Epithelial cell of proximal tubule (primary cell): Measurements from ENCODE around the gene PPIL6. TPM values are rescaled to one million over a fixed set of nuclear protein-coding genes. Genes with fewer than 3 reads are reported as not detected.

Source experiments
- DNase-seq: peaks from one replicate; pipeline ENCODE4 v3.0.0-alpha.2; 2011; ENCODE audit warnings: low read depth
- H3K4me3 ChIP-seq: 2 replicates; pipeline ENCODE4 v1.5.1; 2011; ENCODE audit warnings: low read depth, mild to moderate bottlenecking, low read length
- total RNA-seq: library from RNA; depleted of rRNA; stranded (reverse); fragments of >200 nt; gene quantifications from 2 replicates; pipeline ENCODE4 v1.2.3, GENCODE V29; 2015
- TF ChIP-seq, protein P1 (sequence below): conservative IDR thresholded peaks from 2 replicates; pipeline ENCODE4 v1.5.1; 2012; ENCODE audit warnings: low read depth, mild to moderate bottlenecking, low read length

PPIL6 gene
- total RNA-seq = 0.80 and 2.5 TPM in 2 replicates

- H3K4me3 ChIP-seq = peak within 1 kb of the TSS; percentile 97
- TF ChIP-seq, protein P1, sequence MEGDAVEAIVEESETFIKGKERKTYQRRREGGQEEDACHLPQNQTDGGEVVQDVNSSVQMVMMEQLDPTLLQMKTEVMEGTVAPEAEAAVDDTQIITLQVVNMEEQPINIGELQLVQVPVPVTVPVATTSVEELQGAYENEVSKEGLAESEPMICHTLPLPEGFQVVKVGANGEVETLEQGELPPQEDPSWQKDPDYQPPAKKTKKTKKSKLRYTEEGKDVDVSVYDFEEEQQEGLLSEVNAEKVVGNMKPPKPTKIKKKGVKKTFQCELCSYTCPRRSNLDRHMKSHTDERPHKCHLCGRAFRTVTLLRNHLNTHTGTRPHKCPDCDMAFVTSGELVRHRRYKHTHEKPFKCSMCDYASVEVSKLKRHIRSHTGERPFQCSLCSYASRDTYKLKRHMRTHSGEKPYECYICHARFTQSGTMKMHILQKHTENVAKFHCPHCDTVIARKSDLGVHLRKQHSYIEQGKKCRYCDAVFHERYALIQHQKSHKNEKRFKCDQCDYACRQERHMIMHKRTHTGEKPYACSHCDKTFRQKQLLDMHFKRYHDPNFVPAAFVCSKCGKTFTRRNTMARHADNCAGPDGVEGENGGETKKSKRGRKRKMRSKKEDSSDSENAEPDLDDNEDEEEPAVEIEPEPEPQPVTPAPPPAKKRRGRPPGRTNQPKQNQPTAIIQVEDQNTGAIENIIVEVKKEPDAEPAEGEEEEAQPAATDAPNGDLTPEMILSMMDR = no peak
- no peak for DNase-seq
These were observed at the start of gene PPIL6, which contains the start of gene SMPD2 for GRCh38 chr6:109440331-109441068. PPIL6 (minus strand) TSS chr6:109440628; CDS start chr6:109440590, 38 bp downstream. SMPD2 (plus strand) TSS chr6:109440724; CDS start chr6:109441122, 398 bp downstream.

DNA sequence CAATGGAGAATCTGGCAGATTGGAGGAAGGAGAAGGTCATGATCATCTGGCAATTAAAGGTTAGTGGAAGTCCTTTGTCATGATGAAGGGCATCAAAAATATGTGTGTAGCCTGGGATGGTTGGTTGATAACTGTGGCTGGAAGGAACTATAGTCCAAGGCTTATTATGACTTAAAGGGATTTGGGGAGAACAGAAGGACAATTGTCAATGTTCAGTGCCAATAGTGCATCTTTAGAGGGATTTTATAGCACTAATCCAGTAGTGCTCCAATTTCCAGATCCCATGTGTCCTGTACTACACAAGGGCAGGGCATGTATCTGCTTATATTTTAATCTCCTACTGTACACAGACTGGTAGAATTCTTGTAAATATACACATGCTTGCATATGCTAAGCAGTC lies 47.6 kb upstream of the PPIL6 start:
- DNase-seq = no peak

DNA sequence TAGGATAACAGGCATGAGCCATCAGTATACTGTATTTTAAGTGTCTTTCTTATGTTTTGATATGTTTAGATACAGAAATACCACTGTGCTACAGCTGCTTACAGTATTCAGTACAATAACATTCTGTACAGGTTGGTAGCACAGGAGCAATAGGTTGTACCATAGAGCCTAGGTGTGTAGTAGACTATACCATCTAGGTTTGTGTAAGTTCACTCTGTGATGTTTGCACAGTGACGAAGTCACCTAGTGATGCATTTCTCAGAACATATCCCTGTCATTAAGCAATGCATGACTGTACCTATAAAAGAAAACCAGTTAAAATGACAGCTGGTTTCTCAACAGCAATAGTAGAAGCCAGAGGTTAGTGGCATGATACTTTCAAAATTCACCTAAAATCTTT lies 45.6 kb upstream of the PPIL6 start:
- TF ChIP-seq, protein P1 = no peak
- H3K4me3 ChIP-seq = no peak overlapping the region
- DNase-seq = no peak

More for the DNA sequence above, 47.6 kb upstream of the PPIL6 start:
- TF ChIP-seq, protein P1 = no peak
- H3K4me3 ChIP-seq = no peak overlapping the region

DNA sequence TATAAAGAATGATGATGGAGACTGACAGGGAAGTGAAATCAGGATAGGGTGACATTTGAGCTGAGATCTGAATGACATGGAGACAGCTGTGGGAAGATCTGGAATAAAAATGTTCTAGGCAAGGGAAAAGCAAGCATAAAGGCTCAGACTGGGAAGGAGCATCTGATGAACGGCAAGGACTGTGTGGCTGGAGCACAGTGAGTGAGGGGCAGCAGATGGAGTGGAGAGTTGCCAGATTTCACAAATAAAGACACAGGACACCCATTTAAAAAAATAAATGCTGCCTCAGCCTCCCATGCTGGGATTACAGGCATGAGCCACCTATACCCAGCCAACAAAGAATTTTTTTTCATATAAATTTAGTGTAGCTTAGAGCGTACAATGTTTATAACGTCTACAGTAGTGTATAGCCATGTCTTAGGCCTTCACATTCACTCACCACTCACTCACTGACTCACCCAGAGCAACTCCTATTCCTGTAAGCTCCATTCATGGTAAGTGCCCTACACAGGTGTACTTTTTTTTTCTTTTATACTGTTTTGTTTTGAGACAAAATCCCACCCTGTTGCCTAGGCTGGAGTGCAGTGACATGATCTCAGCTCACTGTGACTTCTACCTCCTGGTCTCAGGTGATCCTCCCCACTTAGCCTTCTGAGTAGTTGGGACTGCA lies 45.0 kb upstream of the PPIL6 start:
- no peak for DNase-seq
- TF ChIP-seq, protein P1 = no peak
- H3K4me3 ChIP-seq = no peak overlapping the region

GRCh38 chr6:109484122-109484521 lies 43.7 kb upstream of the PPIL6 start:
- H3K4me3 ChIP-seq = no peak overlapping the region
- TF ChIP-seq, protein P1 = no peak
- no peak for DNase-seq

- peak overlapping the region; percentile 54 for H3K4me3 ChIP-seq
- TF ChIP-seq, protein P1 = no peak
- DNase-seq = no peak
These were observed 43.3 kb upstream of the PPIL6 start for GRCh38 chr6:109483735-109484057.
